ENCODE data around the gene ATG4A. TPM values are rescaled to one million over a fixed set of nuclear protein-coding genes. Genes with fewer than 3 reads are reported as not detected.

Gene ATG4A
- total and polyA plus RNA-seq, 9 of the 15 experiments (the other 6 are each of a cell fraction or from before 2014, with no cell fraction given) = 7.3 to 24.5 (median 16.6) TPM

DNA sequence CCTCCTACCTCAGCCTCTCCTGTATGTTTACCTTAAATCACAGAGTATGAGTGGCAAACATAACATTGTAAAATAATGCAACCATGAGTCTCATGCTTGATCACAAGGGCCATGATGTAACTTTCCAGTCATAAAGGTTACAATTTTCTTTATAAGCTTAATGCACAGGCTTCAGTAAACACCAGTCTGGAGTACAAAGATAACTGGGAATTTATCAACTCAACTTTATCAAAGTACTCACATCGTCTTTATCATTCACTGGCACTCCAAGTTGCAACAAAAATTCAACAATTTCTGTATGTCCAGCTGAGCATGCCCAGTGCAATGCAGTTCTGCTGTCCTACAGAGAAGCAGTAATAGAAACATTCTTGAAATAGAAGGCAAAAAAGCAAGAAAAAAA lies 3.1 kb upstream of the ATG4A start (continued):
- TF ChIP-seq, protein P1, sequence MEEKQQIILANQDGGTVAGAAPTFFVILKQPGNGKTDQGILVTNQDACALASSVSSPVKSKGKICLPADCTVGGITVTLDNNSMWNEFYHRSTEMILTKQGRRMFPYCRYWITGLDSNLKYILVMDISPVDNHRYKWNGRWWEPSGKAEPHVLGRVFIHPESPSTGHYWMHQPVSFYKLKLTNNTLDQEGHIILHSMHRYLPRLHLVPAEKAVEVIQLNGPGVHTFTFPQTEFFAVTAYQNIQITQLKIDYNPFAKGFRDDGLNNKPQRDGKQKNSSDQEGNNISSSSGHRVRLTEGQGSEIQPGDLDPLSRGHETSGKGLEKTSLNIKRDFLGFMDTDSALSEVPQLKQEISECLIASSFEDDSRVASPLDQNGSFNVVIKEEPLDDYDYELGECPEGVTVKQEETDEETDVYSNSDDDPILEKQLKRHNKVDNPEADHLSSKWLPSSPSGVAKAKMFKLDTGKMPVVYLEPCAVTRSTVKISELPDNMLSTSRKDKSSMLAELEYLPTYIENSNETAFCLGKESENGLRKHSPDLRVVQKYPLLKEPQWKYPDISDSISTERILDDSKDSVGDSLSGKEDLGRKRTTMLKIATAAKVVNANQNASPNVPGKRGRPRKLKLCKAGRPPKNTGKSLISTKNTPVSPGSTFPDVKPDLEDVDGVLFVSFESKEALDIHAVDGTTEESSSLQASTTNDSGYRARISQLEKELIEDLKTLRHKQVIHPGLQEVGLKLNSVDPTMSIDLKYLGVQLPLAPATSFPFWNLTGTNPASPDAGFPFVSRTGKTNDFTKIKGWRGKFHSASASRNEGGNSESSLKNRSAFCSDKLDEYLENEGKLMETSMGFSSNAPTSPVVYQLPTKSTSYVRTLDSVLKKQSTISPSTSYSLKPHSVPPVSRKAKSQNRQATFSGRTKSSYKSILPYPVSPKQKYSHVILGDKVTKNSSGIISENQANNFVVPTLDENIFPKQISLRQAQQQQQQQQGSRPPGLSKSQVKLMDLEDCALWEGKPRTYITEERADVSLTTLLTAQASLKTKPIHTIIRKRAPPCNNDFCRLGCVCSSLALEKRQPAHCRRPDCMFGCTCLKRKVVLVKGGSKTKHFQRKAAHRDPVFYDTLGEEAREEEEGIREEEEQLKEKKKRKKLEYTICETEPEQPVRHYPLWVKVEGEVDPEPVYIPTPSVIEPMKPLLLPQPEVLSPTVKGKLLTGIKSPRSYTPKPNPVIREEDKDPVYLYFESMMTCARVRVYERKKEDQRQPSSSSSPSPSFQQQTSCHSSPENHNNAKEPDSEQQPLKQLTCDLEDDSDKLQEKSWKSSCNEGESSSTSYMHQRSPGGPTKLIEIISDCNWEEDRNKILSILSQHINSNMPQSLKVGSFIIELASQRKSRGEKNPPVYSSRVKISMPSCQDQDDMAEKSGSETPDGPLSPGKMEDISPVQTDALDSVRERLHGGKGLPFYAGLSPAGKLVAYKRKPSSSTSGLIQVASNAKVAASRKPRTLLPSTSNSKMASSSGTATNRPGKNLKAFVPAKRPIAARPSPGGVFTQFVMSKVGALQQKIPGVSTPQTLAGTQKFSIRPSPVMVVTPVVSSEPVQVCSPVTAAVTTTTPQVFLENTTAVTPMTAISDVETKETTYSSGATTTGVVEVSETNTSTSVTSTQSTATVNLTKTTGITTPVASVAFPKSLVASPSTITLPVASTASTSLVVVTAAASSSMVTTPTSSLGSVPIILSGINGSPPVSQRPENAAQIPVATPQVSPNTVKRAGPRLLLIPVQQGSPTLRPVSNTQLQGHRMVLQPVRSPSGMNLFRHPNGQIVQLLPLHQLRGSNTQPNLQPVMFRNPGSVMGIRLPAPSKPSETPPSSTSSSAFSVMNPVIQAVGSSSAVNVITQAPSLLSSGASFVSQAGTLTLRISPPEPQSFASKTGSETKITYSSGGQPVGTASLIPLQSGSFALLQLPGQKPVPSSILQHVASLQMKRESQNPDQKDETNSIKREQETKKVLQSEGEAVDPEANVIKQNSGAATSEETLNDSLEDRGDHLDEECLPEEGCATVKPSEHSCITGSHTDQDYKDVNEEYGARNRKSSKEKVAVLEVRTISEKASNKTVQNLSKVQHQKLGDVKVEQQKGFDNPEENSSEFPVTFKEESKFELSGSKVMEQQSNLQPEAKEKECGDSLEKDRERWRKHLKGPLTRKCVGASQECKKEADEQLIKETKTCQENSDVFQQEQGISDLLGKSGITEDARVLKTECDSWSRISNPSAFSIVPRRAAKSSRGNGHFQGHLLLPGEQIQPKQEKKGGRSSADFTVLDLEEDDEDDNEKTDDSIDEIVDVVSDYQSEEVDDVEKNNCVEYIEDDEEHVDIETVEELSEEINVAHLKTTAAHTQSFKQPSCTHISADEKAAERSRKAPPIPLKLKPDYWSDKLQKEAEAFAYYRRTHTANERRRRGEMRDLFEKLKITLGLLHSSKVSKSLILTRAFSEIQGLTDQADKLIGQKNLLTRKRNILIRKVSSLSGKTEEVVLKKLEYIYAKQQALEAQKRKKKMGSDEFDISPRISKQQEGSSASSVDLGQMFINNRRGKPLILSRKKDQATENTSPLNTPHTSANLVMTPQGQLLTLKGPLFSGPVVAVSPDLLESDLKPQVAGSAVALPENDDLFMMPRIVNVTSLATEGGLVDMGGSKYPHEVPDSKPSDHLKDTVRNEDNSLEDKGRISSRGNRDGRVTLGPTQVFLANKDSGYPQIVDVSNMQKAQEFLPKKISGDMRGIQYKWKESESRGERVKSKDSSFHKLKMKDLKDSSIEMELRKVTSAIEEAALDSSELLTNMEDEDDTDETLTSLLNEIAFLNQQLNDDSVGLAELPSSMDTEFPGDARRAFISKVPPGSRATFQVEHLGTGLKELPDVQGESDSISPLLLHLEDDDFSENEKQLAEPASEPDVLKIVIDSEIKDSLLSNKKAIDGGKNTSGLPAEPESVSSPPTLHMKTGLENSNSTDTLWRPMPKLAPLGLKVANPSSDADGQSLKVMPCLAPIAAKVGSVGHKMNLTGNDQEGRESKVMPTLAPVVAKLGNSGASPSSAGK (IDR thresholded peaks at IDR 0.05) = no peak; the same call in 1 of the 2 replicates
- TF ChIP-seq ZBTB1 (CRISPR knock-in tag; IDR thresholded peaks at IDR 0.05; ENCODE audit: borderline replicate concordance, low read depth) (no peak), ZNF224 (CRISPR knock-in tag; IDR thresholded peaks at IDR 0.05) (no peak), ZNF695 (CRISPR knock-in tag; IDR thresholded peaks at IDR 0.05) (no peak), CHD2 (IDR thresholded peaks at IDR 0.05; ENCODE audit: low read depth, low read length) (no peak), JUN (IDR thresholded peaks at IDR 0.05; ENCODE audit: borderline replicate concordance, low read depth, low read length) (no peak), JUN (CRISPR knock-in tag; IDR thresholded peaks at IDR 0.05; ENCODE audit: borderline replicate concordance) (no peak), TBL1XR1 (IDR thresholded peaks at IDR 0.05; ENCODE audit: low read length in 2 of 2) (peak in 1 of 2 experiments; percentile 85; a peak in 2 of 4 replicates), MXI1 (IDR thresholded peaks at IDR 0.05; ENCODE audit: low read depth, low read length) (no peak)
- TF ChIP-seq, protein P2, sequence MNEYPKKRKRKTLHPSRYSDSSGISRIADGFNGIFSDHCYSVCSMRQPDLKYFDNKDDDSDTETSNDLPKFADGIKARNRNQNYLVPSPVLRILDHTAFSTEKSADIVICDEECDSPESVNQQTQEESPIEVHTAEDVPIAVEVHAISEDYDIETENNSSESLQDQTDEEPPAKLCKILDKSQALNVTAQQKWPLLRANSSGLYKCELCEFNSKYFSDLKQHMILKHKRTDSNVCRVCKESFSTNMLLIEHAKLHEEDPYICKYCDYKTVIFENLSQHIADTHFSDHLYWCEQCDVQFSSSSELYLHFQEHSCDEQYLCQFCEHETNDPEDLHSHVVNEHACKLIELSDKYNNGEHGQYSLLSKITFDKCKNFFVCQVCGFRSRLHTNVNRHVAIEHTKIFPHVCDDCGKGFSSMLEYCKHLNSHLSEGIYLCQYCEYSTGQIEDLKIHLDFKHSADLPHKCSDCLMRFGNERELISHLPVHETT (CRISPR knock-in tag; conservative IDR thresholded peaks at IDR 0.05 in 1 of 2, IDR thresholded peaks at IDR 0.05 in 1 of 2) = no peak
- TF ChIP-seq, protein P3, sequence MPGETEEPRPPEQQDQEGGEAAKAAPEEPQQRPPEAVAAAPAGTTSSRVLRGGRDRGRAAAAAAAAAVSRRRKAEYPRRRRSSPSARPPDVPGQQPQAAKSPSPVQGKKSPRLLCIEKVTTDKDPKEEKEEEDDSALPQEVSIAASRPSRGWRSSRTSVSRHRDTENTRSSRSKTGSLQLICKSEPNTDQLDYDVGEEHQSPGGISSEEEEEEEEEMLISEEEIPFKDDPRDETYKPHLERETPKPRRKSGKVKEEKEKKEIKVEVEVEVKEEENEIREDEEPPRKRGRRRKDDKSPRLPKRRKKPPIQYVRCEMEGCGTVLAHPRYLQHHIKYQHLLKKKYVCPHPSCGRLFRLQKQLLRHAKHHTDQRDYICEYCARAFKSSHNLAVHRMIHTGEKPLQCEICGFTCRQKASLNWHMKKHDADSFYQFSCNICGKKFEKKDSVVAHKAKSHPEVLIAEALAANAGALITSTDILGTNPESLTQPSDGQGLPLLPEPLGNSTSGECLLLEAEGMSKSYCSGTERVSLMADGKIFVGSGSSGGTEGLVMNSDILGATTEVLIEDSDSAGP (CRISPR knock-in tag; IDR thresholded peaks at IDR 0.05) = no peak
- TF ChIP-seq, protein P4, sequence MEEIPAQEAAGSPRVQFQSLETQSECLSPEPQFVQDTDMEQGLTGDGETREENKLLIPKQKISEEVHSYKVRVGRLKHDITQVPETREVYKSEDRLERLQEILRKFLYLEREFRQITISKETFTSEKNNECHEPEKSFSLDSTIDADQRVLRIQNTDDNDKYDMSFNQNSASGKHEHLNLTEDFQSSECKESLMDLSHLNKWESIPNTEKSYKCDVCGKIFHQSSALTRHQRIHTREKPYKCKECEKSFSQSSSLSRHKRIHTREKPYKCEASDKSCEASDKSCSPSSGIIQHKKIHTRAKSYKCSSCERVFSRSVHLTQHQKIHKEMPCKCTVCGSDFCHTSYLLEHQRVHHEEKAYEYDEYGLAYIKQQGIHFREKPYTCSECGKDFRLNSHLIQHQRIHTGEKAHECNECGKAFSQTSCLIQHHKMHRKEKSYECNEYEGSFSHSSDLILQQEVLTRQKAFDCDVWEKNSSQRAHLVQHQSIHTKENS (CRISPR knock-in tag; IDR thresholded peaks at IDR 0.05) = no peak

Data from K562 (cell line).